Body of pancreas (tissue), 4 donors: Measurements from ENCODE around the gene QRFPR.

ENCODE experiments used
- CTCF ChIP-seq, 7 experiments: fragments of 450-650 bp in 4 of 7; fragments of 200-600 bp in 3 of 7; sonication (generic) in 3 of 7; IDR thresholded peaks; one replicate each; pipeline ENCODE4 v1.5.1; 2016 to 2019; ENCODE audit warnings: antibody characterized with exemption in 7 of 7
- POLR2A ChIP-seq, 3 donors: fragments of 450-650 bp; IDR thresholded peaks; one replicate each; pipeline ENCODE4 v1.6.1; 2016; ENCODE audit warnings: antibody characterized with exemption in 3 of 3, mild to moderate bottlenecking in 2 of 3

DNA sequence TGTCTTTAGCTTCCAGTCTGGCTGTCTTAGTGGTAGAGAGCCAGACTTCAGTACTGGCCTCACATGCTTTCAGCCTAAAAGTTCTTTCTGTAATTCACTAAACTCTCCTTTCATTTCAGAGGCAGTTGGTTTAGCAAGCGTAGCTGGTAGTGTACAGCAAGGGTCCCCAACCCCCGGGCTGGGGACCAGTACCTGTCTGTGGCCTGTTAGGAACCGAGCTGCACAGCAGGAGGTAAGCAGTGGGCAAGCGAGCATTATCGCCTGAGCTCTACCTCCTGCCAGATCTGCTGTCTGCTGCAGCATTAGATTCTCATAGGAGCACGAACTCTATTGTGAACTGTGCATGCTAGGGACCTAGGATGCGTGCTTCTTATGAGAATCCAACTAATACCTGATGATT is 72.0 kb downstream of the QRFPR start:
- TF ChIP-seq CTCF (IDR thresholded peaks at IDR 0.05) = no peak
- no peak for TF ChIP-seq POLR2A (IDR thresholded peaks at IDR 0.05)
